Stomach (tissue), 4 donors: Measurements from ENCODE around the gene ACSS2.

Source experiments
- POLR2A ChIP-seq, 4 donors: fragments of 450-650 bp; IDR thresholded peaks; one replicate each; pipeline ENCODE4 v1.6.1; 2016; ENCODE audit warnings: antibody characterized with exemption in 4 of 4, control low read depth in 2 of 4, mild to moderate bottlenecking in 1 of 4, moderate library complexity in 1 of 4
- TF ChIP-seq, protein P1 (sequence below), 7 experiments: fragments of 450-650 bp in 4 of 7; fragments of 200-600 bp in 3 of 7; sonication (generic) in 3 of 7; IDR thresholded peaks; one replicate each; pipeline ENCODE4 v1.5.1; 2016 to 2019; ENCODE audit warnings: antibody characterized with exemption in 7 of 7, control low read depth in 2 of 7, mild to moderate bottlenecking in 1 of 7

DNA sequence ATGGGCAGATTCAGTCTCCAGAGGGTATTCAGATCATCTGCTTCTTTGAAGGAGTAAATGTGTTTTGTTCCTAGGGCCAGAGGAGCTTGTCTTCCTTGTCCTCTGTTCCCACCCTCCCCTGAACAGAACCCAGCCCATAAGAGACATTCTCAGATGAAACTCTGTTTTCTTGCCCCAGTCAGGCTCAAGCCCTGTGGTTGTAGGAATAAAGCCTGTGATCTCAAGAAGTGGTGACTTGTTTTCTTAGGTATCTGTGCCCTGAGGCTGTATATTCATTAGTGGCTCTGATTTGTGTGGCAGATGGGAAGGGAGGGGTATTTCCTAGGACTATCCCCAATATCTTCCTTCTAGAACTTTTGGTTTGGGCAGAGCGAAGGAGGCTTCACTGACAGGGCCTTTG, 51.3 kb downstream of the ACSS2 start:
- no peak for TF ChIP-seq POLR2A (IDR thresholded peaks at IDR 0.05)
- TF ChIP-seq, protein P1, sequence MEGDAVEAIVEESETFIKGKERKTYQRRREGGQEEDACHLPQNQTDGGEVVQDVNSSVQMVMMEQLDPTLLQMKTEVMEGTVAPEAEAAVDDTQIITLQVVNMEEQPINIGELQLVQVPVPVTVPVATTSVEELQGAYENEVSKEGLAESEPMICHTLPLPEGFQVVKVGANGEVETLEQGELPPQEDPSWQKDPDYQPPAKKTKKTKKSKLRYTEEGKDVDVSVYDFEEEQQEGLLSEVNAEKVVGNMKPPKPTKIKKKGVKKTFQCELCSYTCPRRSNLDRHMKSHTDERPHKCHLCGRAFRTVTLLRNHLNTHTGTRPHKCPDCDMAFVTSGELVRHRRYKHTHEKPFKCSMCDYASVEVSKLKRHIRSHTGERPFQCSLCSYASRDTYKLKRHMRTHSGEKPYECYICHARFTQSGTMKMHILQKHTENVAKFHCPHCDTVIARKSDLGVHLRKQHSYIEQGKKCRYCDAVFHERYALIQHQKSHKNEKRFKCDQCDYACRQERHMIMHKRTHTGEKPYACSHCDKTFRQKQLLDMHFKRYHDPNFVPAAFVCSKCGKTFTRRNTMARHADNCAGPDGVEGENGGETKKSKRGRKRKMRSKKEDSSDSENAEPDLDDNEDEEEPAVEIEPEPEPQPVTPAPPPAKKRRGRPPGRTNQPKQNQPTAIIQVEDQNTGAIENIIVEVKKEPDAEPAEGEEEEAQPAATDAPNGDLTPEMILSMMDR (IDR thresholded peaks at IDR 0.05) = no peak
